ENCODE results near the gene POLR1E.
A peak's percentile ranks its signal among the peaks of the same experiment; 100 is the strongest.
"Not testable (repeated sequence)": the region's sequence is repeated elsewhere in the genome, so short reads cannot be mapped to it uniquely, and the experiment has no call there.

The POLR1E gene

GRCh38 chr9:37507566-37508134 is 21.9 kb downstream of the POLR1E start:
- no peak for DNase-seq

GRCh38 chr9:37508135-37508833 is 22.5 kb downstream of the POLR1E start:
- no peak for DNase-seq

- DNase-seq, result no peak
These were observed 23.1 kb downstream of the POLR1E start for GRCh38 chr9:37508834-37509206.

DNA sequence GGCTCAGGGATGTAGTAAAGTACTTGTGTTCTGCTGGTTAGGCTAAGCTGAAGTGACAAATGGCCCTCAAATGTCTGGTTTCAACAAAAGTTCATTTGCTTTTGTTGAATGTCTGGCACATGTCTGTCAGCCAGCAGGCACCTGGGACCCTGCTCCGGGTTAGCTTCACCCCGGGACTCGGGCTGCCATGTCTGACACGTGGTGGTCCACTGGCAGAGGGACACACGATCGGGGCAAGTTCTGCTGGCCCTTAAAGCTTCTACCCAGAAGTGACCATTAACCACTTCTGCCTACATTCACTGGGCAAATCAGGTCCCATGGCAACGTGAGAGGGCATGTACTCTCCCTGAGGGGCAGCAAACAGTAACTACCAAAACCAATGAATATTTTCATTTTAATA is 23.8 kb downstream of the POLR1E start:
- DNase-seq, result no peak

DNA sequence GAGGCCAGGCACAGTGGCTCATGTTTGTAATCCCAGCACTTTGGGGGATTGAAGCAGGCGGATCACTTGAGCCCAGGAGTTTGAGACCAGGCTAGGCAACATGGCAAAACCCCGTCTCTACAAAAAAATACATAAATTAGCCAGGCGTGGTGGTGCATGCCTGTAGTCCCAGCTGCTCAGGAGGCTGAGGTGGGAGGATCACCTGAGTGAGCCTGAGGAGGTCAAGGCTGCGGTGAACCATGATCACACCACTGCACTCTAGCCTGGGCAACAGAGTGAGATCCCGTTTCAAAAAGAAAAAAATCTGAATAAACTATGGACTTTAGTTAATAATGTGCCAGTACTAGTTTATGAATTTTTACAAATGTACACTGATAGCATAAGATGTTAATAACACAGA is 24.3 kb downstream of the POLR1E start:
- not testable (repeated sequence) for DNase-seq

GRCh38 chr9:37511016-37512010 is 25.6 kb downstream of the POLR1E start:
- DNase-seq, result no peak

DNA sequence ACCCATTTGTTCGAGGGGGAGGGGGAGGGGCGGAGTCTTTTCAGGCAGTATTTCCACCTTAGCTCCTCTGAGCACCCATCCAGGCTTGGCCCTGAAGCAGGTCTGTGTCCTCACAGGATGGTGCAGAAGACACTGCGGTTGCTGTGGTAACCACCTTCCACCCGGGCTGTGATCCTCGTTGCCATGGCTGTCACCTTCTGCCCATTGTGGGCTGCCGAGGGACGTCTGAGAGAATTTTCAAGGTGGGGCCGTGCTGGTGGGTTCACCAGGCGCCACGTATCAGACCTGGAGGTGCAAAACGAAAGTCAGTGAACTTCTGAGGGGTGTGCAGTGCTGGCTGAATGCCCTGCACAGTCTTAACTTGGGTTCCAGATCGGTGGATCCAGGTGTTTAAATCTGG is 26.7 kb downstream of the POLR1E start:
- peak; percentile 25 for DNase-seq

DNA sequence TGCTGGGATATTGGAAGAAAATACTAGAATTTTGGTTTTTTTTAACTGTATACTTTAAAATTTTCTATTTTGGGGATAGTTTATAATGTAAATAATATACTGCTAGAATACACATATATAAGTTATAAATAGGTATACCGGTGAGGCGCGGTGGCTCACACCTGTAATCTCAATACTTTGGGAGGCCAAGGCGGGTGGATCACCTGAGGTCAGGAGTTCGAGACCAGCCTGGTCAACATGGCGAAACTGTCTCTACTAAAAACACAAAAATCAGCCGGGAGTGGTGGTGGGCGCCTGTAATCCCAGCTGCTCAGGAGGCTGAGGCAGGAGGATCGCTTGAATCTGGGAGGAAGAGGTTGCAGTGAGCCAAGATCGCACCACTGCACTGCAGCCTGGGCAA is 28.7 kb downstream of the POLR1E start:
- DNase-seq, result not testable (repeated sequence)

DNA sequence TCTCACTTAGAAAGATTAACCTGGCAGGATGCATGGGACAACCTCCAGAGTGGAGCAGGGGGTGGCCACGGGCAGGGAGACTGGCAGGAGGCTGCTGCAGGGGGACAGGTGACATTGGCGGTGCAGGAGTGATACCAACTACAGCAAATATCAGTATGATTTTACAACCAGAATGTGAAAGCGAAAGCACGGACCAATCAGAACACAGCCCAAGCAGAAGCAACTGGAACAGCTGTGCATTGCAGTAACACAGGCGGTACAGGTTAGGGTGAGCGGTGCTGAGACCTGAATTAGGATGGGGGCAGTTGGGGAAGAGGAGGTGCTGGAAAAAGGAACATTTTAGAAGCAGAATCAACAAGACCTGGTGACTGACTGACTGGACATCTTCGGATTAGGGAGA is 29.3 kb downstream of the POLR1E start:
- no peak for DNase-seq

DNA sequence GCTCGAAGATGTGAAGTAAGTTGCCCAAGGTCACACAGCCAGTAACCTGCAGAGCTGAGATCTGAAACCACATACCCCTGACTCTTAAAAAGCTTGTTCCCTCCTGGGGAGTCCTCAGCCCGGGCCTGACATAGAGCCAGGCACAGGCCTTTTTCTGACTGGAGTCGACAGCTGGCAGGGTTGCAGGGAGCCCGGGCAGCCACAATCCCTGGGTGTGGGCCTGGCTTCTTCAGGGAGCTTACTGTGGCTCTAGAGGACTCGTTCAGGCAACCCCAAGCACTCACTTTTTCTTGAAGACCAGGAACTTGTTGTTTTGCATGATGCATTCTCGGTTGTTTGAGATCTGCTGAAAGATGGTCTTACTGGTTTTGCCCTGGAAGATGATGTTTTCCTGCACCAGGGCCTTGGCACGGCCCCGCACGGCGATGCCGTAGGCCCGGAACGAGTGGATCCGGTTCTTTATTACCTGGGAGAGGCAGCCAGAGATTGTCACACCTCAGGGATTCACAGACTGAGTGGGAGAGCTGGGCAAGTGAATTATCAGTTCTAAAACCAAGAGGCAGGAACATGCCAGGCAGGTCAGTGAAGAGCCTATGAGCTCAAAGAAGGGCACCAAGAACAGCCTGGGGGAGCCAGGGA is 30.0 kb downstream of the POLR1E start:
- no peak for DNase-seq

- DNase-seq, result no peak
These were observed 32.2 kb downstream of the POLR1E start for GRCh38 chr9:37517923-37518322.

- no peak for DNase-seq
These were observed 34.9 kb downstream of the POLR1E start for GRCh38 chr9:37520641-37521040.

DNA sequence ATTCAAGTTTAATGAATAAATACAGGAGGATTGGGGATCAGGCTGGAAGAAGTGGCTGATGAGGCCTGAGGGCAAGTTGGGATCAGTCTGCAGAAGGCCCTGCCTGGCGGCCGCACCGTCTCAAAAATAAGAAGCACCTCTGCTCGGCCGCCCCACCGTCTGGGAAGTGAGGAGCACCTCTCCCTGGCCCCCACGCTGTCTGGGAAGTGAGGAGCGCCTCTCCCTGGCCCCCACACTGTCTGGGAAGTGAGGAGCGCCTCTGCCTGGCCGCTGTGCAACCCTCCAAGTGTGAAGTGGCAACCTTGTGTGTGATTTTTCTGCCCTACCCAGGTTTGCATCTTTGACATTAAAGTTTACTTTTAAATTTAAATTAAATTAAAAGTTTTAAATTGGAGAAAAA is 35.4 kb downstream of the POLR1E start:
- no peak for DNase-seq

GRCh38 chr9:37522971-37523370 is 37.2 kb downstream of the POLR1E start:
- no peak for DNase-seq

DNA sequence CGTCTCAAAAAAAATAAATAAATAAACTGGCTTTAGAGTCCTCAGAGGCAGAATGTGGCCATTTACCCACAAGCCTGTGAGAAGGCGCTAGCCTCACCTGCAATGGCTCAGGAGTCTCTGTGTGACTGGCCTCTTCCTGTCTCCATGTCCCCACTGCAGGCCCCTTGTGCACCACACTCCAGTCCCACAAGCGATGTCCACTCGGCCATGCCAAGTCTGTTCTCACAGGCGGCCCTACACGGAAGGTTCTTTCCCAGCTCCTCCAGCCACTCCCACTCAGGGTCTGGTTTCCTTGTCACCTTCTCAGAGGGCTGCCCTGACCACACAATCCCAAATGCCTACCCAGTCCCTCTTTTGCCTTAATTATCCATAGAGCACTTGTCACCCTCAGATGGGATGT is 38.2 kb downstream of the POLR1E start:
- no peak for DNase-seq

GRCh38 chr9:37528652-37529471 is 43.1 kb downstream of the POLR1E start:
- DNase-seq, result peak; percentile 26

DNA sequence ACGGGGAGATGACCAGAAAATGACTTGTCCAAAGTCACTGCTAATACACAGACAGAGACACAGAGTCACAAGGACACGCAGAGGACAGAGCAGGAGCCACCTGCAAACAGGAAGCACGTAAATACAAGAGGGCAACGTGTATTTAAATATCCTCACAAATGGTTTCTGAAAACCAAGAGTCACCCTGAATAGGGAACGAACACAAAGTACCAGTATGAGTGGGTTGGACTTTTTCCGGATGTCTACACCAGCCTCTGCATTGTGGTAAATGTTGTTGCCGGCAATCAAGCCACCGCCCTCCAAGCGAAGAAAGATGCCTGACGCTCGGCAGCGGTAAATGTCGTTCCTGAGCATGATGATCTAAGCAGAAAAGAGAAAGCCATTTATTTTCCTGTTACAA is 46.0 kb downstream of the POLR1E start:
- no peak for DNase-seq

DNA sequence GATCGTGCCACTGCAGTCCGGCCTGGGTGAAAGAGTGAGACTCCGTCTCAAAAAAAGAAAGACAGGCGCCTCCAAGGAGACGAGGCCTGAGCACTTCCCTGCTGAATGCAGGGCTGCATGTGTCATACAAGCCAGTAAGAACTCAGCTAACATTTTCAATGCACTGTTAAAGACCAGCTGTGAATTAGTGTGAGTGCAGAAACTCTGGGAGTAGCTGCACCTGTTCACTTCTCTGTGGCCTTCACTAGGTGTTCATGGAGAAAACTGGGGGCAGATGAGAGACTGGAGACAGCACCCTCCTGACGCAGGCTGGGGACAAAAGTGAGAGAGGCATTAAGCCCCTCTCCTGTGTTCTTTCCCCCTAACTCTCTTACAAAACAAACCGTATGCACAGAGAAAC is 48.7 kb downstream of the POLR1E start:
- DNase-seq, result no peak

DNA sequence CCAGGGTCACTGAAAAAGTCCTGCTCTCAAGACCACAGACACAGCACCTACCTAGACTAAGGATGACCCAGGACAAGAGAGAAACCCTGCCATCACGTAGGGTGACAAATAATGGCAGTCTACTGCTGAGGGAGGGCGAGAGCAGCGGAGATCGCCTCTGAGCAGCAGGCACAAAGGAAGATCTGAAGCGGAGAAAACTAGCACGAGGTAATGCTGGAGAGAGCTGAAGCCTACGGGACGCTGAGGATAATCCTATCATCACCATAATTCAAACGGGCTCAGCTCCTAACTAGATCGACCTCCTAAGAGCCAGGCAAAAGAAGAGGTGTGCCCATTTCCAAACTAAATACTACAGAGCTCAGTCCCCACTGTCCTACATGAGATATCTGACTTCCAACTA is 49.2 kb downstream of the POLR1E start:
- DNase-seq, result no peak

- no peak for DNase-seq
These were observed 52.4 kb downstream of the POLR1E start for GRCh38 chr9:37538099-37538498.

- no peak for DNase-seq
These were observed 53.9 kb downstream of the POLR1E start for GRCh38 chr9:37539634-37540033.

- DNase-seq, result no peak
These were observed 54.9 kb downstream of the POLR1E start for GRCh38 chr9:37540634-37541033.
